ENCODE measurements around the gene TSHB.

The TSHB gene

GRCh38 chr1:115077286-115077983 is 47.8 kb downstream of the TSHB start:
- Histone ChIP-seq H2AK5ac (ENCODE audit: low read depth, low read length) (no peak overlapping the region), H3K9ac (ENCODE audit: low read depth, low read length, poor library complexity) (no peak overlapping the region), H4K8ac (ENCODE audit: low read depth, low read length) (no peak overlapping the region), H3K9me3 (replicated peaks in 1 of 2; ENCODE audit: control insufficient read depth in 2 of 2, insufficient read depth in 1 of 2, low read depth in 1 of 2, low read length in 2 of 2) (no peaks in the 10 kb centered on the region), H2BK5ac (ENCODE audit: low read length) (no peak overlapping the region), H3K4me2 (ENCODE audit: insufficient read depth, low read length, poor library complexity, severe bottlenecking) (no peak overlapping the region), H2BK12ac (ENCODE audit: low read length) (no peak overlapping the region), H2BK15ac (ENCODE audit: low read length) (no peak overlapping the region), H2BK120ac (ENCODE audit: low read depth, low read length) (no peak overlapping the region), H2AFZ (ENCODE audit: low read length) (no peak overlapping the region), H3K4me3 (ENCODE audit: low read length in 2 of 2) (no peak overlapping the region), H3K23ac (ENCODE audit: low read depth, low read length, poor library complexity) (no peak overlapping the region), H3K14ac (ENCODE audit: low read length) (no peak overlapping the region), H4K91ac (ENCODE audit: low read depth, low read length, poor library complexity) (no peak overlapping the region), H3K4ac (ENCODE audit: low read length) (no peak overlapping the region), H3K18ac (ENCODE audit: low read length) (no peak overlapping the region), H3K79me1 (ENCODE audit: low read depth, low read length) (no peaks in the 10 kb centered on the region), H3K36me3 (replicated peaks in 1 of 2; ENCODE audit: control insufficient read depth in 2 of 2, insufficient read depth in 2 of 2, low read length in 2 of 2) (no peaks in the 10 kb centered on the region), H3K27ac (replicated peaks; ENCODE audit: low read length) (no peak overlapping the region), H3K27me3 (ENCODE audit: control insufficient read depth in 3 of 3, insufficient read depth in 3 of 3, low read depth in 1 of 3, low read length in 3 of 3) (no peaks in the 10 kb centered on the region), H3K4me1 (ENCODE audit: control insufficient read depth in 2 of 2, insufficient read depth in 1 of 2, low read depth in 1 of 2, low read length in 2 of 2) (peaks cover 0 to 15% of the 10 kb centered on the region in 2 donors)
- DNase-seq (ENCODE audit: low spot score) = no peak
- WGBS, 2 donors (ENCODE audit: extremely low coverage in 2 of 2, insufficient read length in 2 of 2, insufficient replicate concordance in 1 of 2) = no CpG with 5 or more reads among the region's 5 CpGs

GRCh38 chr1:115077984-115078330 is 48.3 kb downstream of the TSHB start:
- no peak overlapping the region for H2AFZ ChIP-seq (ENCODE audit: low read length)
- H3K18ac ChIP-seq (ENCODE audit: low read length) = no peak overlapping the region
- H2BK12ac ChIP-seq (ENCODE audit: low read length) = no peak overlapping the region
- H4K8ac ChIP-seq (ENCODE audit: low read depth, low read length) = no peak overlapping the region
- no peak overlapping the region for H3K27ac ChIP-seq (replicated peaks; ENCODE audit: low read length)
- H3K14ac ChIP-seq (ENCODE audit: low read length) = no peak overlapping the region
- H2BK5ac ChIP-seq (ENCODE audit: low read length) = no peak overlapping the region
- H3K36me3 ChIP-seq (replicated peaks in 1 of 2; ENCODE audit: control insufficient read depth in 2 of 2, insufficient read depth in 2 of 2, low read length in 2 of 2) = no peaks in the 10 kb centered on the region
- H3K23ac ChIP-seq (ENCODE audit: low read depth, low read length, poor library complexity) = no peak overlapping the region
- no peak overlapping the region for H2BK15ac ChIP-seq (ENCODE audit: low read length)
- H3K4me2 ChIP-seq (ENCODE audit: insufficient read depth, low read length, poor library complexity, severe bottlenecking) = no peak overlapping the region
- H3K27me3 ChIP-seq (ENCODE audit: control insufficient read depth in 3 of 3, insufficient read depth in 3 of 3, low read depth in 1 of 3, low read length in 3 of 3) = no peaks in the 10 kb centered on the region
- no peak overlapping the region for H3K4me3 ChIP-seq (ENCODE audit: low read length in 2 of 2)
- H3K79me1 ChIP-seq (ENCODE audit: low read depth, low read length) = no peaks in the 10 kb centered on the region
- no peak overlapping the region for H3K9ac ChIP-seq (ENCODE audit: low read depth, low read length, poor library complexity)
- no peak overlapping the region for H3K4ac ChIP-seq (ENCODE audit: low read length)
- H4K91ac ChIP-seq (ENCODE audit: low read depth, low read length, poor library complexity) = no peak overlapping the region
- H3K4me1 ChIP-seq (ENCODE audit: control insufficient read depth in 2 of 2, insufficient read depth in 1 of 2, low read depth in 1 of 2, low read length in 2 of 2) = peaks cover 0 to 10% of the 10 kb centered on the region in 2 donors
- H2AK5ac ChIP-seq (ENCODE audit: low read depth, low read length) = no peak overlapping the region
- no CpG with 5 or more reads among the region's 1 CpG for WGBS, 2 donors (ENCODE audit: extremely low coverage in 2 of 2, insufficient read length in 2 of 2, insufficient replicate concordance in 1 of 2)
- DNase-seq (ENCODE audit: low spot score) = no peak
- no peaks in the 10 kb centered on the region for H3K9me3 ChIP-seq (replicated peaks in 1 of 2; ENCODE audit: control insufficient read depth in 2 of 2, insufficient read depth in 1 of 2, low read depth in 1 of 2, low read length in 2 of 2)
- H2BK120ac ChIP-seq (ENCODE audit: low read depth, low read length) = no peak overlapping the region

GRCh38 chr1:115078708-115079107 is 49.1 kb downstream of the TSHB start:
- no peak overlapping the region for H3K4me3 ChIP-seq (ENCODE audit: low read length in 2 of 2)
- H3K27ac ChIP-seq (replicated peaks; ENCODE audit: low read length) = no peak overlapping the region

GRCh38 chr1:115082949-115083348 is 53.3 kb downstream of the TSHB start:
- WGBS, 2 donors (ENCODE audit: extremely low coverage in 2 of 2, insufficient read length in 2 of 2, insufficient replicate concordance in 1 of 2) = no CpG with 5 or more reads among the region's 6 CpGs
- Histone ChIP-seq H2AK5ac (ENCODE audit: low read depth, low read length) (no peak overlapping the region), H3K4ac (ENCODE audit: low read length) (no peak overlapping the region), H3K27me3 (ENCODE audit: control insufficient read depth in 3 of 3, insufficient read depth in 3 of 3, low read depth in 1 of 3, low read length in 3 of 3) (peaks cover 0 to 4% (median 0%) of the 10 kb centered on the region in 3 experiments), H3K9me3 (replicated peaks in 1 of 2; ENCODE audit: control insufficient read depth in 2 of 2, insufficient read depth in 1 of 2, low read depth in 1 of 2, low read length in 2 of 2) (no peaks in the 10 kb centered on the region), H4K8ac (ENCODE audit: low read depth, low read length) (no peak overlapping the region), H3K79me1 (ENCODE audit: low read depth, low read length) (no peaks in the 10 kb centered on the region), H3K27ac (replicated peaks; ENCODE audit: low read length) (no peak overlapping the region), H2AFZ (ENCODE audit: low read length) (no peak overlapping the region), H3K14ac (ENCODE audit: low read length) (no peak overlapping the region), H4K91ac (ENCODE audit: low read depth, low read length, poor library complexity) (no peak overlapping the region), H3K36me3 (replicated peaks in 1 of 2; ENCODE audit: control insufficient read depth in 2 of 2, insufficient read depth in 2 of 2, low read length in 2 of 2) (no peaks in the 10 kb centered on the region), H2BK120ac (ENCODE audit: low read depth, low read length) (no peak overlapping the region), H2BK5ac (ENCODE audit: low read length) (no peak overlapping the region), H3K23ac (ENCODE audit: low read depth, low read length, poor library complexity) (no peak overlapping the region), H2BK12ac (ENCODE audit: low read length) (no peak overlapping the region), H3K18ac (ENCODE audit: low read length) (no peak overlapping the region), H3K9ac (ENCODE audit: low read depth, low read length, poor library complexity) (no peak overlapping the region), H2BK15ac (ENCODE audit: low read length) (no peak overlapping the region), H3K4me1 (ENCODE audit: control insufficient read depth in 2 of 2, insufficient read depth in 1 of 2, low read depth in 1 of 2, low read length in 2 of 2) (peaks cover 0 to 6% of the 10 kb centered on the region in 2 donors), H3K4me3 (ENCODE audit: low read length in 2 of 2) (no peak overlapping the region), H3K4me2 (ENCODE audit: insufficient read depth, low read length, poor library complexity, severe bottlenecking) (no peak overlapping the region)
- no peak for DNase-seq (ENCODE audit: low spot score)

More at GRCh38 chr1:115078708-115079107, 49.1 kb downstream of the TSHB start:
- H3K27me3 ChIP-seq (ENCODE audit: control insufficient read depth in 3 of 3, insufficient read depth in 3 of 3, low read depth in 1 of 3, low read length in 3 of 3) = no peaks in the 10 kb centered on the region
- no peak overlapping the region for H2BK5ac ChIP-seq (ENCODE audit: low read length)
- H2AK5ac ChIP-seq (ENCODE audit: low read depth, low read length) = no peak overlapping the region
- H3K23ac ChIP-seq (ENCODE audit: low read depth, low read length, poor library complexity) = no peak overlapping the region
- H3K18ac ChIP-seq (ENCODE audit: low read length) = no peak overlapping the region
- no peak overlapping the region for H2AFZ ChIP-seq (ENCODE audit: low read length)
- DNase-seq (ENCODE audit: low spot score) = no peak
- no peak overlapping the region for H4K91ac ChIP-seq (ENCODE audit: low read depth, low read length, poor library complexity)
- H3K4me2 ChIP-seq (ENCODE audit: insufficient read depth, low read length, poor library complexity, severe bottlenecking) = no peak overlapping the region
- H3K4me1 ChIP-seq (ENCODE audit: control insufficient read depth in 2 of 2, insufficient read depth in 1 of 2, low read depth in 1 of 2, low read length in 2 of 2) = peaks cover 0 to 10% of the 10 kb centered on the region in 2 donors
- no CpG with 5 or more reads among the region's 4 CpGs for WGBS, 2 donors (ENCODE audit: extremely low coverage in 2 of 2, insufficient read length in 2 of 2, insufficient replicate concordance in 1 of 2)
- no peak overlapping the region for H2BK12ac ChIP-seq (ENCODE audit: low read length)
- H3K9me3 ChIP-seq (replicated peaks in 1 of 2; ENCODE audit: control insufficient read depth in 2 of 2, insufficient read depth in 1 of 2, low read depth in 1 of 2, low read length in 2 of 2) = no peaks in the 10 kb centered on the region
- no peaks in the 10 kb centered on the region for H3K36me3 ChIP-seq (replicated peaks in 1 of 2; ENCODE audit: control insufficient read depth in 2 of 2, insufficient read depth in 2 of 2, low read length in 2 of 2)
- H3K4ac ChIP-seq (ENCODE audit: low read length) = no peak overlapping the region
- no peaks in the 10 kb centered on the region for H3K79me1 ChIP-seq (ENCODE audit: low read depth, low read length)
- H4K8ac ChIP-seq (ENCODE audit: low read depth, low read length) = no peak overlapping the region
- no peak overlapping the region for H3K14ac ChIP-seq (ENCODE audit: low read length)
- no peak overlapping the region for H3K9ac ChIP-seq (ENCODE audit: low read depth, low read length, poor library complexity)
- no peak overlapping the region for H2BK15ac ChIP-seq (ENCODE audit: low read length)
- H2BK120ac ChIP-seq (ENCODE audit: low read depth, low read length) = no peak overlapping the region

All from neuronal stem cell (in vitro differentiated cells).